ENCODE measurements around the gene FGF9.

- TF ChIP-seq CTCF (IDR thresholded peaks at IDR 0.05): no peak
- TF ChIP-seq POLR2AphosphoS5 (IDR thresholded peaks at IDR 0.05; ENCODE audit: insufficient read depth in 1 of 2, low read depth in 1 of 2): no peak
- no peak for TF ChIP-seq POLR2A (IDR thresholded peaks at IDR 0.05)
Observed at GRCh38 chr13:21744149-21744548, 73.3 kb downstream of the FGF9 start.

All from vagina (tissue), 2 donors.